GM23338 (cell line): Measurements from ENCODE around the gene C6. TPM values are rescaled to one million over a fixed set of nuclear protein-coding genes. Genes with fewer than 3 reads are reported as not detected.
"Not testable (repeated sequence)": the region's sequence is repeated elsewhere in the genome, so short reads cannot be mapped to it uniquely, and the experiment has no call there.

Experiments
- ATAC-seq: fragments of 200-7000 bp; cut with Tn5 transposase; 3 replicates; pipeline ENCODE4 v1.9.1; 2020
- DNase-seq: peaks from one replicate; pipeline ENCODE4 v3.0.0-alpha.2; 2015; ENCODE audit warnings: low spot score
- H2AFZ ChIP-seq: fragments of 200-600 bp; sonication (generic); 2 replicates; pipeline ENCODE4 v1.8.0; 2016; ENCODE audit warnings: antibody characterized with exemption, mild to moderate bottlenecking, moderate library complexity
- H3F3A ChIP-seq: fragments of 200-600 bp; sonication (generic); replicated peaks from 2 replicates; pipeline ENCODE4 v1.8.0; 2017; ENCODE audit warnings: antibody characterized with exemption, mixed run types, low read depth
- H3K27ac ChIP-seq: fragments of 200-600 bp; sonication (generic); 2 replicates; pipeline ENCODE4 v1.6.1; 2016; ENCODE audit warnings: low read depth
- H3K27me3 ChIP-seq: fragments of 200-600 bp; sonication (generic); 2 replicates; pipeline ENCODE4 v1.8.0; 2016; ENCODE audit warnings: mild to moderate bottlenecking, mixed run types, moderate library complexity; ENCODE audit not compliant: insufficient read depth
- H3K36me3 ChIP-seq: fragments of 200-600 bp; sonication (generic); 2 replicates; pipeline ENCODE4 v1.8.0; 2016; ENCODE audit warnings: mild to moderate bottlenecking; ENCODE audit not compliant: insufficient read depth
- H3K4me1 ChIP-seq: fragments of 200-600 bp; sonication (generic); 2 replicates; pipeline ENCODE4 v1.8.0; 2016; ENCODE audit warnings: mild to moderate bottlenecking, moderate library complexity; ENCODE audit not compliant: insufficient read depth
- H3K4me2 ChIP-seq: fragments of 200-600 bp; sonication (generic); 2 replicates; pipeline ENCODE4 v1.7.1; 2017; ENCODE audit warnings: mixed run types
- H3K4me3 ChIP-seq: fragments of 200-600 bp; sonication (generic); 2 replicates; pipeline ENCODE4 v1.6.1; 2016; ENCODE audit warnings: mixed run types
- H3K79me2 ChIP-seq: fragments of 200-600 bp; sonication (generic); replicated peaks from 2 replicates; pipeline ENCODE4 v1.8.0; 2017; ENCODE audit warnings: mild to moderate bottlenecking; ENCODE audit not compliant: insufficient read depth
- H3K9me2 ChIP-seq: fragments of 200-600 bp; sonication (generic); 2 replicates; pipeline ENCODE4 v1.8.0; 2017; ENCODE audit not compliant: insufficient read depth
- H4K20me1 ChIP-seq: fragments of 200-600 bp; sonication (generic); replicated peaks from 2 replicates; pipeline ENCODE4 v1.8.0; 2017; ENCODE audit warnings: mild to moderate bottlenecking; ENCODE audit not compliant: insufficient read depth
- H3K27ac Mint-ChIP-seq: 2 replicates; pipeline ENCODE4 v1.8.0; 2020; ENCODE audit warnings: inconsistent platforms, mild to moderate bottlenecking, moderate library complexity, mixed read lengths
- H3K27me3 Mint-ChIP-seq: 3 replicates; pipeline ENCODE4 v1.8.0; 2022; ENCODE audit warnings: low read depth, mild to moderate bottlenecking, moderate library complexity, mixed read lengths, inconsistent platforms; ENCODE audit not compliant: insufficient read depth, poor library complexity
- H3K36me3 Mint-ChIP-seq: 3 replicates; pipeline ENCODE4 v1.8.0; 2021; ENCODE audit warnings: low read depth, mild to moderate bottlenecking, inconsistent platforms, moderate library complexity, mixed read lengths
- H3K4me1 Mint-ChIP-seq: 3 replicates; pipeline ENCODE4 v1.8.0; 2020; ENCODE audit warnings: mild to moderate bottlenecking, inconsistent platforms, mixed read lengths
- H3K4me3 Mint-ChIP-seq: 3 replicates; pipeline ENCODE4 v1.8.0; 2021; ENCODE audit warnings: moderate library complexity, mild to moderate bottlenecking, inconsistent platforms, mixed read lengths
- H3K9me3 Mint-ChIP-seq: 3 replicates; pipeline ENCODE4 v1.8.0; 2020; ENCODE audit warnings: moderate library complexity, mild to moderate bottlenecking, inconsistent platforms, mixed read lengths
- CREB1 ChIP-seq: fragments of 250-450 bp; sonication (Bioruptor Pico); IDR thresholded peaks from 2 replicates; pipeline ENCODE4 v1.5.0; 2020; ENCODE audit warnings: low read depth, mild to moderate bottlenecking, moderate library complexity
- CTCF ChIP-seq, 2 experiments: fragments of 200-600 bp in 1 of 2; sonication (generic) in 1 of 2; conservative IDR thresholded peaks; 2 replicates each; pipeline versions ENCODE4 v1.5.1 to v1.6.1; 2016 to 2017; ENCODE audit warnings: antibody characterized with exemption in 2 of 2, low read depth in 2 of 2, mild to moderate bottlenecking in 2 of 2, moderate library complexity in 1 of 2
- EZH2 ChIP-seq: fragments of 200-600 bp; sonication (generic); IDR thresholded peaks from one replicate; pipeline ENCODE4 v1.8.0; 2017; ENCODE audit warnings: antibody characterized with exemption, mild to moderate bottlenecking, low read depth; ENCODE audit not compliant: unreplicated experiment
- EZH2phosphoT487 ChIP-seq: fragments of 200-600 bp; sonication (generic); IDR thresholded peaks from one replicate; pipeline ENCODE4 v1.8.1; 2018; ENCODE audit warnings: antibody characterized with exemption; ENCODE audit not compliant: unreplicated experiment
- JUNB ChIP-seq: IDR thresholded peaks from one replicate; pipeline ENCODE4 v1.6.1; 2016; ENCODE audit warnings: antibody characterized with exemption; ENCODE audit not compliant: unreplicated experiment
- NANOG ChIP-seq: IDR thresholded peaks from 2 replicates; pipeline ENCODE4 v1.6.1; 2016; ENCODE audit warnings: antibody characterized with exemption, borderline replicate concordance
- POLR2AphosphoS5 ChIP-seq: IDR thresholded peaks from 2 replicates; pipeline ENCODE4 v1.6.1; 2016; ENCODE audit warnings: antibody characterized with exemption, low read depth
- REST ChIP-seq: IDR thresholded peaks from one replicate; pipeline ENCODE4 v1.6.1; 2018; ENCODE audit warnings: antibody characterized with exemption; ENCODE audit not compliant: unreplicated experiment
- STAT1 ChIP-seq: IDR thresholded peaks from one replicate; pipeline ENCODE4 v1.6.1; 2016; ENCODE audit warnings: antibody characterized with exemption; ENCODE audit not compliant: unreplicated experiment
- ZNF114 ChIP-seq: fragments of 250-450 bp; sonication (Bioruptor Pico); IDR thresholded peaks from 2 replicates; pipeline ENCODE4 v1.5.0; 2020; ENCODE audit warnings: mild to moderate bottlenecking, moderate library complexity
- ZNF331 ChIP-seq: fragments of 250-450 bp; sonication (Bioruptor Pico); IDR thresholded peaks from 2 replicates; pipeline ENCODE4 v1.5.0; 2020; ENCODE audit warnings: low read depth, mild to moderate bottlenecking, moderate library complexity
- polyA plus RNA-seq: library from polyadenylated mRNA; unstranded; fragments of >200 nt; fragmentation: Nextera tagmentation; extraction: Ambion mirVana; gene quantifications from 2 replicates; pipeline ENCODE4 v1.2.1, GENCODE V29; 2016
- total RNA-seq: library from RNA; depleted of rRNA; stranded (reverse); fragments of >200 nt; shearing (Covaris generic); gene quantifications from 2 replicates; pipeline ENCODE4 v1.2.3, GENCODE V29; 2014
- TF ChIP-seq, protein P1 (sequence below): IDR thresholded peaks from 2 replicates; pipeline ENCODE4 v1.6.1; 2016; ENCODE audit warnings: antibody characterized with exemption

The C6 gene
- total and polyA plus RNA-seq, 2 experiments from 2014 or later: not detected

- Mint-ChIP-seq H3K27ac (no peak overlapping the region), H3K4me3 (no peak overlapping the region), H3K4me1 (no peaks in the 10 kb centered on the region), H3K36me3 (peaks cover 7% of the 10 kb centered on the region; the same call in 1 of the 3 replicates), H3K27me3 (peaks cover 6% of the 10 kb centered on the region), H3K9me3 (peaks cover 15% of the 10 kb centered on the region; the same call in 2 of the 3 replicates)
- TF ChIP-seq STAT1: no peak
- TF ChIP-seq NANOG: no peak
- TF ChIP-seq CTCF (conservative IDR thresholded peaks at IDR 0.05; ENCODE audit: low read depth in 2 of 2): no peak
- TF ChIP-seq EZH2: no peak
- TF ChIP-seq POLR2AphosphoS5: no peak
- TF ChIP-seq REST: no peak
- TF ChIP-seq, protein P1, sequence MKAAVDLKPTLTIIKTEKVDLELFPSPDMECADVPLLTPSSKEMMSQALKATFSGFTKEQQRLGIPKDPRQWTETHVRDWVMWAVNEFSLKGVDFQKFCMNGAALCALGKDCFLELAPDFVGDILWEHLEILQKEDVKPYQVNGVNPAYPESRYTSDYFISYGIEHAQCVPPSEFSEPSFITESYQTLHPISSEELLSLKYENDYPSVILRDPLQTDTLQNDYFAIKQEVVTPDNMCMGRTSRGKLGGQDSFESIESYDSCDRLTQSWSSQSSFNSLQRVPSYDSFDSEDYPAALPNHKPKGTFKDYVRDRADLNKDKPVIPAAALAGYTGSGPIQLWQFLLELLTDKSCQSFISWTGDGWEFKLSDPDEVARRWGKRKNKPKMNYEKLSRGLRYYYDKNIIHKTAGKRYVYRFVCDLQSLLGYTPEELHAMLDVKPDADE: no peak
- TF ChIP-seq ZNF114 (CRISPR knock-in tag): no peak
- no peak for TF ChIP-seq CREB1 (CRISPR knock-in tag)
- no peak for TF ChIP-seq JUNB
- TF ChIP-seq ZNF331: no peak
- no peak for TF ChIP-seq EZH2phosphoT487
- no peaks in the 10 kb centered on the region for H3K4me1 ChIP-seq
- no peaks in the 10 kb centered on the region for H4K20me1 ChIP-seq
- no peak overlapping the region for H3K4me3 ChIP-seq
- no peaks in the 10 kb centered on the region for H3K9me2 ChIP-seq
- H3K79me2 ChIP-seq: no peaks in the 10 kb centered on the region
- H3K27me3 ChIP-seq: no peaks in the 10 kb centered on the region
- no peak for DNase-seq
- ATAC-seq: no peak
- H3K4me2 ChIP-seq: no peak overlapping the region
- no peak overlapping the region for H3K27ac ChIP-seq
- H3K36me3 ChIP-seq: no peaks in the 10 kb centered on the region; the same call in 1 of the 2 replicates
- H3F3A ChIP-seq: no peaks in the 10 kb centered on the region
- no peak overlapping the region for H2AFZ ChIP-seq
Observed at GRCh38 chr5:41211417-41211816, 1.9 kb downstream of the C6 start.

- peaks cover 47% of the 10 kb centered on the region for H3K9me3 Mint-ChIP-seq
- not testable (repeated sequence) for H3K27me3 ChIP-seq, H3K4me1 ChIP-seq, H3F3A ChIP-seq, H3K4me2 ChIP-seq, H3K4me1 Mint-ChIP-seq, DNase-seq, H3K9me2 ChIP-seq, ATAC-seq, H4K20me1 ChIP-seq, H3K27ac ChIP-seq, H2AFZ ChIP-seq, H3K4me3 ChIP-seq, H3K36me3 ChIP-seq, H3K27ac Mint-ChIP-seq, H3K27me3 Mint-ChIP-seq, H3K79me2 ChIP-seq, H3K4me3 Mint-ChIP-seq
- H3K36me3 Mint-ChIP-seq: peaks cover 20% of the 10 kb centered on the region; the same call in 2 of the 3 replicates
Observed at GRCh38 chr5:41205475-41205874, 7.9 kb downstream of the C6 start.
